Measurements from ENCODE around the gene ANKRD29.
A peak's percentile ranks its signal among the peaks of the same experiment; 100 is the strongest.
"Not testable (repeated sequence)": the region's sequence is repeated elsewhere in the genome, so short reads cannot be mapped to it uniquely, and the experiment has no call there.

Gene ANKRD29

GRCh38 chr18:23585007-23585871, 77.5 kb downstream of the ANKRD29 start:
- H3K36me3 ChIP-seq (ENCODE audit: control insufficient read depth, insufficient read depth, low read length): no peaks in the 10 kb centered on the region
- H3K27me3 ChIP-seq (ENCODE audit: control insufficient read depth, insufficient read depth, low read length, poor library complexity, severe bottlenecking): no peaks in the 10 kb centered on the region
- no peak overlapping the region for H3K27ac ChIP-seq (ENCODE audit: insufficient read depth, low read depth, low read length, poor library complexity, severe bottlenecking)
- H3K4me3 ChIP-seq (ENCODE audit: insufficient read depth, low read depth, low read length): peak overlapping the region; percentile 69
- H3K4me1 ChIP-seq (ENCODE audit: control insufficient read depth, insufficient read depth, low read length): peaks cover 20% of the 10 kb centered on the region
- H3K9me3 ChIP-seq (ENCODE audit: control insufficient read depth, low read length): no peaks in the 10 kb centered on the region
- WGBS, 2 experiments: 32 to 36% methylated on average over 18 to 19 of the region's 19 CpGs

GRCh38 chr18:23584019-23584983, 78.4 kb downstream of the ANKRD29 start:
- Histone ChIP-seq H3K9me3 (ENCODE audit: control insufficient read depth, low read length) (no peaks in the 10 kb centered on the region), H3K4me1 (ENCODE audit: control insufficient read depth, insufficient read depth, low read length) (peaks cover 20% of the 10 kb centered on the region), H3K27me3 (ENCODE audit: control insufficient read depth, insufficient read depth, low read length, poor library complexity, severe bottlenecking) (no peaks in the 10 kb centered on the region), H3K36me3 (ENCODE audit: control insufficient read depth, insufficient read depth, low read length) (no peaks in the 10 kb centered on the region), H3K27ac (ENCODE audit: insufficient read depth, low read depth, low read length, poor library complexity, severe bottlenecking) (no peak overlapping the region), H3K4me3 (ENCODE audit: insufficient read depth, low read depth, low read length) (no peak overlapping the region)
- WGBS, 2 experiments: 96% methylated on average over 12 to 13 of the region's 13 CpGs

GRCh38 chr18:23583071-23583865, 79.4 kb downstream of the ANKRD29 start:
- 86 to 89% methylated on average over 5 of the region's 5 CpGs for WGBS, 2 experiments
- Histone ChIP-seq H3K27ac (ENCODE audit: insufficient read depth, low read depth, low read length, poor library complexity, severe bottlenecking) (peak overlapping the region; percentile 3), H3K4me3 (ENCODE audit: insufficient read depth, low read depth, low read length) (no peak overlapping the region), H3K27me3 (ENCODE audit: control insufficient read depth, insufficient read depth, low read length, poor library complexity, severe bottlenecking) (no peaks in the 10 kb centered on the region), H3K4me1 (ENCODE audit: control insufficient read depth, insufficient read depth, low read length) (peaks cover 20% of the 10 kb centered on the region), H3K9me3 (ENCODE audit: control insufficient read depth, low read length) (no peaks in the 10 kb centered on the region), H3K36me3 (ENCODE audit: control insufficient read depth, insufficient read depth, low read length) (no peaks in the 10 kb centered on the region)

- Histone ChIP-seq H3K4me3 (ENCODE audit: insufficient read depth, low read depth, low read length) (no peak overlapping the region), H3K36me3 (ENCODE audit: control insufficient read depth, insufficient read depth, low read length) (no peaks in the 10 kb centered on the region)
Observed at GRCh38 chr18:23580677-23581367, 81.9 kb downstream of the ANKRD29 start.

GRCh38 chr18:23578891-23579653, 83.6 kb downstream of the ANKRD29 start:
- WGBS, 2 experiments: 92 to 93% methylated on average over 8 of the region's 8 CpGs
- Histone ChIP-seq H3K27me3 (ENCODE audit: control insufficient read depth, insufficient read depth, low read length, poor library complexity, severe bottlenecking) (no peaks in the 10 kb centered on the region), H3K4me3 (ENCODE audit: insufficient read depth, low read depth, low read length) (no peak overlapping the region), H3K9me3 (ENCODE audit: control insufficient read depth, low read length) (no peaks in the 10 kb centered on the region), H3K36me3 (ENCODE audit: control insufficient read depth, insufficient read depth, low read length) (no peaks in the 10 kb centered on the region), H3K4me1 (ENCODE audit: control insufficient read depth, insufficient read depth, low read length) (peaks cover 10% of the 10 kb centered on the region), H3K27ac (ENCODE audit: insufficient read depth, low read depth, low read length, poor library complexity, severe bottlenecking) (no peak overlapping the region)

More at GRCh38 chr18:23580677-23581367, 81.9 kb downstream of the ANKRD29 start:
- Histone ChIP-seq H3K27ac (ENCODE audit: insufficient read depth, low read depth, low read length, poor library complexity, severe bottlenecking) (no peak overlapping the region), H3K27me3 (ENCODE audit: control insufficient read depth, insufficient read depth, low read length, poor library complexity, severe bottlenecking) (no peaks in the 10 kb centered on the region), H3K9me3 (ENCODE audit: control insufficient read depth, low read length) (no peaks in the 10 kb centered on the region), H3K4me1 (ENCODE audit: control insufficient read depth, insufficient read depth, low read length) (peaks cover 19% of the 10 kb centered on the region)
- 92 to 94% methylated on average over 6 of the region's 6 CpGs for WGBS, 2 experiments

- H3K27ac ChIP-seq (ENCODE audit: insufficient read depth, low read depth, low read length, poor library complexity, severe bottlenecking): no peak overlapping the region
- H3K9me3 ChIP-seq (ENCODE audit: control insufficient read depth, low read length): no peaks in the 10 kb centered on the region
- peaks cover 5% of the 10 kb centered on the region for H3K4me1 ChIP-seq (ENCODE audit: control insufficient read depth, insufficient read depth, low read length)
- H3K4me3 ChIP-seq (ENCODE audit: insufficient read depth, low read depth, low read length): no peak overlapping the region
- H3K27me3 ChIP-seq (ENCODE audit: control insufficient read depth, insufficient read depth, low read length, poor library complexity, severe bottlenecking): no peaks in the 10 kb centered on the region
- no peaks in the 10 kb centered on the region for H3K36me3 ChIP-seq (ENCODE audit: control insufficient read depth, insufficient read depth, low read length)
- 91 to 94% methylated on average over 6 of the region's 6 CpGs for WGBS, 2 experiments
Observed at GRCh38 chr18:23578067-23578701, 84.5 kb downstream of the ANKRD29 start.

- H3K27me3 ChIP-seq (ENCODE audit: control insufficient read depth, insufficient read depth, low read length, poor library complexity, severe bottlenecking); H3K9me3 ChIP-seq (ENCODE audit: control insufficient read depth, low read length); H3K36me3 ChIP-seq (ENCODE audit: control insufficient read depth, insufficient read depth, low read length); H3K27ac ChIP-seq (ENCODE audit: insufficient read depth, low read depth, low read length, poor library complexity, severe bottlenecking); H3K4me1 ChIP-seq (ENCODE audit: control insufficient read depth, insufficient read depth, low read length); H3K4me3 ChIP-seq (ENCODE audit: insufficient read depth, low read depth, low read length): not testable (repeated sequence)
- WGBS, 2 experiments: 95 to 97% methylated on average over 23 of the region's 24 CpGs
Observed at GRCh38 chr18:23577521-23577920, 85.2 kb downstream of the ANKRD29 start.

- WGBS, 2 experiments: 92 to 98% methylated on average over 6 to 7 of the region's 7 CpGs
- peaks cover 6% of the 10 kb centered on the region for H3K36me3 ChIP-seq (ENCODE audit: control insufficient read depth, insufficient read depth, low read length)
- no peaks in the 10 kb centered on the region for H3K9me3 ChIP-seq (ENCODE audit: control insufficient read depth, low read length)
- H3K27ac ChIP-seq (ENCODE audit: insufficient read depth, low read depth, low read length, poor library complexity, severe bottlenecking): no peak overlapping the region
- H3K27me3 ChIP-seq (ENCODE audit: control insufficient read depth, insufficient read depth, low read length, poor library complexity, severe bottlenecking): no peaks in the 10 kb centered on the region
- H3K4me3 ChIP-seq (ENCODE audit: insufficient read depth, low read depth, low read length): no peak overlapping the region
- no peaks in the 10 kb centered on the region for H3K4me1 ChIP-seq (ENCODE audit: control insufficient read depth, insufficient read depth, low read length)
Observed at GRCh38 chr18:23575309-23575651, 87.4 kb downstream of the ANKRD29 start.
